GM12873 (cell line): ENCODE measurements around the gene SPOUT1.

ENCODE experiments used
- CTCF ChIP-seq: IDR thresholded peaks from 2 replicates; pipeline ENCODE4 v1.5.1; 2012; ENCODE audit warnings: low read depth, mild to moderate bottlenecking, moderate library complexity, low read length, control low read depth; ENCODE audit not compliant: insufficient read depth; ENCODE audit errors: missing control alignments

SPOUT1 gene

GRCh38 chr9:128825923-128826700, 3.5 kb downstream of the SPOUT1 start:
- peak; percentile 27 for TF ChIP-seq CTCF

- TF ChIP-seq CTCF = no peak
These were observed 4.7 kb downstream of the SPOUT1 start for GRCh38 chr9:128824911-128825310.

GRCh38 chr9:128823903-128824406, 5.6 kb downstream of the SPOUT1 start:
- TF ChIP-seq CTCF = no peak

- TF ChIP-seq CTCF = no peak
These were observed 6.2 kb downstream of the SPOUT1 start for GRCh38 chr9:128823362-128823902.

GRCh38 chr9:128822407-128823042, 7.1 kb downstream of the SPOUT1 start:
- TF ChIP-seq CTCF = no peak

GRCh38 chr9:128821584-128822406, 7.8 kb downstream of the SPOUT1 start:
- no peak for TF ChIP-seq CTCF
